Islet precursor cell (in vitro differentiated cells): Measurements from ENCODE around the gene ALX4.

ENCODE experiments used
- DNase-seq: peaks from one replicate; pipeline ENCODE4 v3.0.0-alpha.2; 2018

ALX4 gene

GRCh38 chr11:44235765-44236201 lies 74.2 kb downstream of the ALX4 start:
- DNase-seq: no peak

- no peak for DNase-seq
These were observed 80.3 kb downstream of the ALX4 start for GRCh38 chr11:44229624-44230023.

- no peak for DNase-seq
These were observed 80.8 kb downstream of the ALX4 start for GRCh38 chr11:44229098-44229497.

GRCh38 chr11:44228379-44228778 lies 81.6 kb downstream of the ALX4 start:
- no peak for DNase-seq

- no peak for DNase-seq
These were observed 83.0 kb downstream of the ALX4 start for GRCh38 chr11:44226945-44227344.

GRCh38 chr11:44226490-44226889 lies 83.4 kb downstream of the ALX4 start:
- no peak for DNase-seq

GRCh38 chr11:44224867-44225501 lies 85.0 kb downstream of the ALX4 start:
- DNase-seq: no peak

GRCh38 chr11:44223238-44223637 lies 86.7 kb downstream of the ALX4 start:
- DNase-seq: no peak

- DNase-seq: no peak
These were observed 87.9 kb downstream of the ALX4 start for GRCh38 chr11:44221992-44222391.

GRCh38 chr11:44221456-44221855 lies 88.5 kb downstream of the ALX4 start:
- DNase-seq: no peak

- DNase-seq: peak; percentile 55
These were observed 89.8 kb downstream of the ALX4 start for GRCh38 chr11:44219830-44220796.

GRCh38 chr11:44217432-44217831 lies 92.5 kb downstream of the ALX4 start:
- DNase-seq: no peak

GRCh38 chr11:44213148-44213547 lies 96.8 kb downstream of the ALX4 start:
- DNase-seq: no peak

- DNase-seq: no peak
These were observed 97.8 kb downstream of the ALX4 start for GRCh38 chr11:44212128-44212527.
